ENCODE data around the gene MINK1.

MINK1 gene

GRCh38 chr17:4833178-4833940 is at the start of gene MINK1:
Gene MINK1, plus strand, starts transcription at chr17:4833340. Its CDS starts 244 bp downstream, at chr17:4833584.
- DNase-seq (ENCODE audit: low read depth): peak; percentile 69

GRCh38 chr17:4785311-4786105 is 47.6 kb upstream of the MINK1 start:
- no peak for DNase-seq (ENCODE audit: low read depth)

- no peak for DNase-seq (ENCODE audit: low read depth)
These were observed 47.0 kb upstream of the MINK1 start, which contains the start of gene VMO1 for GRCh38 chr17:4786106-4786511. Gene VMO1, minus strand, starts transcription at chr17:4786364. Its CDS starts 12 bp downstream, at chr17:4786352.

- DNase-seq (ENCODE audit: low read depth): no peak
These were observed 46.6 kb upstream of the MINK1 start for GRCh38 chr17:4786516-4786915.

GRCh38 chr17:4788159-4788806 is 44.9 kb upstream of the MINK1 start:
- DNase-seq (ENCODE audit: low read depth): no peak

GRCh38 chr17:4788807-4789700 is 44.1 kb upstream of the MINK1 start, which contains the start of gene GLTPD2:
Gene GLTPD2, plus strand, starts transcription at chr17:4788964. Its CDS starts 48 bp downstream, at chr17:4789012.
- no peak for DNase-seq (ENCODE audit: low read depth)

- DNase-seq (ENCODE audit: low read depth): no peak
These were observed 43.5 kb upstream of the MINK1 start for GRCh38 chr17:4789701-4789950.

- peak; percentile 48 for DNase-seq (ENCODE audit: low read depth)
These were observed 43.0 kb upstream of the MINK1 start for GRCh38 chr17:4789951-4790704.

- no peak for DNase-seq (ENCODE audit: low read depth)
These were observed 42.4 kb upstream of the MINK1 start for GRCh38 chr17:4790705-4791088.

- DNase-seq (ENCODE audit: low read depth): no peak
These were observed 38.0 kb upstream of the MINK1 start for GRCh38 chr17:4795168-4795567.

- DNase-seq (ENCODE audit: low read depth): no peak
These were observed 36.6 kb upstream of the MINK1 start for GRCh38 chr17:4796552-4796920.

GRCh38 chr17:4800462-4801196 is 32.5 kb upstream of the MINK1 start:
- no peak for DNase-seq (ENCODE audit: low read depth)

- DNase-seq (ENCODE audit: low read depth): no peak
These were observed 30.9 kb upstream of the MINK1 start, which contains the start of gene C17orf114 for GRCh38 chr17:4802228-4802627. Gene C17orf114, minus strand, starts transcription at chr17:4802328.

- DNase-seq (ENCODE audit: low read depth): no peak
These were observed 26.7 kb upstream of the MINK1 start for GRCh38 chr17:4806456-4806776.

- peak; percentile 73 for DNase-seq (ENCODE audit: low read depth)
These were observed 26.1 kb upstream of the MINK1 start, which contains the start of gene PLD2 for GRCh38 chr17:4806777-4807604. Gene PLD2, plus strand, starts transcription at chr17:4807152. Its CDS starts 621 bp downstream, at chr17:4807773.

- no peak for DNase-seq (ENCODE audit: low read depth)
These were observed 25.3 kb upstream of the MINK1 start for GRCh38 chr17:4807605-4808377.

GRCh38 chr17:4808378-4808767 is 24.8 kb upstream of the MINK1 start:
- DNase-seq (ENCODE audit: low read depth): no peak

- no peak for DNase-seq (ENCODE audit: low read depth)
These were observed 22.3 kb upstream of the MINK1 start for GRCh38 chr17:4810696-4811290.
